ENCODE results near the gene ASB8.

The ASB8 gene

GRCh38 chr12:48182631-48183030 lies 25.3 kb upstream of the ASB8 start:
- no peak for DNase-seq (ENCODE audit: low spot score)
- TF ChIP-seq, protein P1, sequence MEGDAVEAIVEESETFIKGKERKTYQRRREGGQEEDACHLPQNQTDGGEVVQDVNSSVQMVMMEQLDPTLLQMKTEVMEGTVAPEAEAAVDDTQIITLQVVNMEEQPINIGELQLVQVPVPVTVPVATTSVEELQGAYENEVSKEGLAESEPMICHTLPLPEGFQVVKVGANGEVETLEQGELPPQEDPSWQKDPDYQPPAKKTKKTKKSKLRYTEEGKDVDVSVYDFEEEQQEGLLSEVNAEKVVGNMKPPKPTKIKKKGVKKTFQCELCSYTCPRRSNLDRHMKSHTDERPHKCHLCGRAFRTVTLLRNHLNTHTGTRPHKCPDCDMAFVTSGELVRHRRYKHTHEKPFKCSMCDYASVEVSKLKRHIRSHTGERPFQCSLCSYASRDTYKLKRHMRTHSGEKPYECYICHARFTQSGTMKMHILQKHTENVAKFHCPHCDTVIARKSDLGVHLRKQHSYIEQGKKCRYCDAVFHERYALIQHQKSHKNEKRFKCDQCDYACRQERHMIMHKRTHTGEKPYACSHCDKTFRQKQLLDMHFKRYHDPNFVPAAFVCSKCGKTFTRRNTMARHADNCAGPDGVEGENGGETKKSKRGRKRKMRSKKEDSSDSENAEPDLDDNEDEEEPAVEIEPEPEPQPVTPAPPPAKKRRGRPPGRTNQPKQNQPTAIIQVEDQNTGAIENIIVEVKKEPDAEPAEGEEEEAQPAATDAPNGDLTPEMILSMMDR (IDR thresholded peaks at IDR 0.05; ENCODE audit: extremely low read depth, missing control alignments), result no peak

DNA sequence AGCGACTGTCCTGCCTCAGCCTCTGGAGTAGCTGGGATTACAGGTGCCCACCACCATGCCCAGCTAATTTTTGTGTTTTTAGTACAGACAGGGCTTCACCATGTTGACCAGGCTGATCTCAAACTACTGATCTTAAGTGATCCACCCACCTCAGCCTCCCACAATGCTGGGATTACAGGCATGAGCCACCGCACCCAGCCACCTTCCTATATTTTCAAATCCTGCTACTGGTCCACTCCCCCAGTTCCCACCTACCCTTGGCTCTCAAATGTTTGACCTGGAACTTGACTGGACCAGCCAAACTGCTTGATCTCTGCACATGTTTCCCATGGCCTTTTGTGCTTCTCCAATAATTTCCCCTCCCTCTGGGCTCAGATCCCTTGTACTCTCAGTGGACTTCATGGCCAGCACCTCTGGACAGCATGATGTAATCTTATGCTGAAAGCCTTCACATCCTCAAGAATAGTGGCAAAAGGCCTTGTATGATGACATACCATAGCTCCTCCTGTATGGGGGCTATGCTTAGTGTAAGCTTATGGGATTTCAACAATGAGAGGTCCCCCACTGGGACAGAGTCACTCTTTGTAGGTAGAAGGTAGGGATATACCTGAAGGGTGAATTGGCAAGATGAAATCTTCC lies 23.7 kb upstream of the ASB8 start:
- DNase-seq (ENCODE audit: low spot score), result no peak
- TF ChIP-seq, protein P1 (IDR thresholded peaks at IDR 0.05; ENCODE audit: extremely low read depth, missing control alignments), result no peak

DNA sequence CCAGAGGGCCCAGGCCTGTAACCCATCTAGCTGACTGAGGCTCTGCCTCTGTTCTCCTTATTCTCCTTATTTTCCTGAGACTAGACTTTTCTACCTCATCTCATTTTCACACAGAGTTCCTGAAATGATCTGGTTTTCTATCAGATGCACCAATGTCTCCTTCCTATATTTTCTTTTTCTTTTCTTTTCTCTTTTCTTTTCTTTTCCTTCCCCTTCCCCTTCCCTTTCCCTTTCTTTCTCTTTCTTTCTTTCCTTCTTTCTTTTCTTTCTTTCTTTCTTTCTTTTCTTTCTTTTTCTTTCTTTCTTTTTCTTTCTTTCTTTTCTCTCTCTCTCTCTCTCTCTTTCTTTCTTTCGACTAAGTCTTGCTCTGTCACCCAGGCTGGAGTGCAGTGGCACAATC lies 23.1 kb upstream of the ASB8 start:
- no peak for DNase-seq (ENCODE audit: low spot score)
- TF ChIP-seq, protein P1 (IDR thresholded peaks at IDR 0.05; ENCODE audit: extremely low read depth, missing control alignments), result no peak

GRCh38 chr12:48179466-48179865 lies 22.2 kb upstream of the ASB8 start:
- TF ChIP-seq, protein P1 (IDR thresholded peaks at IDR 0.05; ENCODE audit: extremely low read depth, missing control alignments), result no peak
- no peak for DNase-seq (ENCODE audit: low spot score)

DNA sequence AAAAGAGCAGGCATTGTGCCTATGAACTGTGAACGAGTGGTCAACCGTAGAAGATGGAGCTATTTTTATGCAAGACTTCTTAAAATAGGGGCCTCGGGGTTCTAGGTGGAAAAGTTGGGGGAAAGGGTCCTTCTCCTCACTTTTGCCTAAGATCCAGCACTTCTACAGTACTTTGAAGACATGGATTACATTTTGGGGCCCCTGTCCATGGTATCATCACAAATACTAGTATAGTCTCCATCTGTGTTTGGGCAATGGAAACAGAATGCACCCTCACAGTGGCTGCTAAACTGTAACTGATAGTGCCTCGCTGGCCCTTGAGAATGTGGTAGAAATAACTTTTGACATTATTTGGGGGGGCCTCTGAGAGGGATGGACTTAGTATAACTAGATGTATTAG lies 20.7 kb upstream of the ASB8 start:
- TF ChIP-seq, protein P1 (IDR thresholded peaks at IDR 0.05; ENCODE audit: extremely low read depth, missing control alignments), result no peak
- DNase-seq (ENCODE audit: low spot score), result no peak

- TF ChIP-seq, protein P1 (IDR thresholded peaks at IDR 0.05; ENCODE audit: extremely low read depth, missing control alignments), result no peak
- DNase-seq (ENCODE audit: low spot score), result no peak
Observed at GRCh38 chr12:48176417-48176751, 19.1 kb upstream of the ASB8 start.

GRCh38 chr12:48175613-48176416 lies 18.5 kb upstream of the ASB8 start:
- TF ChIP-seq, protein P1 (IDR thresholded peaks at IDR 0.05; ENCODE audit: extremely low read depth, missing control alignments), result no peak
- no peak for DNase-seq (ENCODE audit: low spot score)
